HepG2 (cell line): ENCODE results near the gene RANBP3. TPM values are rescaled to one million over a fixed set of nuclear protein-coding genes. Genes with fewer than 3 reads are reported as not detected.

Source experiments
- ATAC-seq: fragments of 200-7000 bp; cut with Tn5 transposase; 3 replicates; pipeline ENCODE4 v1.9.1; 2020; ENCODE audit warnings: mild to moderate bottlenecking, moderate library complexity
- BruUV-seq: library from RNA; stranded (reverse); fragments of 400-500 nt; replicated peaks from 2 replicates; lab custom pipeline; 2021; lab: Mats Ljungman, UMichigan
- CTCF ChIA-PET: fragments of 300-600 bp; formaldehyde crosslinking; extraction: SDS; loops from one replicate; lab custom pipeline; 2021; ENCODE audit warnings: low total read pairs, inconsistent platforms, low intra/inter-chr PET ratio; lab: Yijun Ruan, JAX
- POLR2A ChIA-PET: fragments of 350-600 bp; sonication (Branson Sonifier 250); formaldehyde crosslinking; loops from one replicate; lab custom pipeline; 2020; ENCODE audit warnings: antibody characterized with exemption, inconsistent platforms; lab: Yijun Ruan, JAX
- DNase-seq: peaks from one replicate; pipeline ENCODE4 v3.0.0-alpha.2; 2015; ENCODE audit warnings: low spot score
- FAIRE-seq: peaks from 3 replicates; lab custom pipeline; 2011; peaks lifted over from hg19 to GRCh38; lab: Jason Lieb, UNC
- H2AFZ ChIP-seq: one replicate; pipeline ENCODE4 v1.6.1; 2011; ENCODE audit warnings: low read length, inconsistent platforms
- H3K27ac ChIP-seq: fragments of 300-600 bp; 3 replicates; pipeline ENCODE4 v1.8.0; 2011; ENCODE audit warnings: mixed run types, mild to moderate bottlenecking, mixed read lengths, low read length, inconsistent platforms; ENCODE audit not compliant: insufficient read depth; ENCODE audit errors: extremely low read length
- H3K27me3 ChIP-seq, 2 experiments: fragments of 200-600 bp in 1 of 2; 2 replicates in 1 of 2; 3 replicates in 1 of 2; pipeline versions ENCODE4 v1.6.0 to v1.8.0; 2011; ENCODE audit warnings: low read length in 2 of 2, mild to moderate bottlenecking in 2 of 2, moderate library complexity in 2 of 2, inconsistent platforms in 1 of 2; ENCODE audit not compliant: insufficient read depth in 2 of 2, control insufficient read depth in 1 of 2
- H3K36me3 ChIP-seq, 2 experiments: fragments of 200-600 bp in 1 of 2; replicated peaks in 1 of 2; 2 replicates in 1 of 2; 3 replicates in 1 of 2; pipeline versions ENCODE4 v1.5.1 to v1.8.0; 2011; ENCODE audit warnings: low read length in 2 of 2, inconsistent platforms in 1 of 2; ENCODE audit not compliant: insufficient read depth in 2 of 2, control insufficient read depth in 1 of 2
- H3K4me1 ChIP-seq: 2 replicates; pipeline ENCODE4 v1.5.1; 2012; ENCODE audit warnings: low read length, inconsistent platforms; ENCODE audit not compliant: insufficient read depth
- H3K4me2 ChIP-seq: 2 replicates; pipeline ENCODE4 v1.6.0; 2011; ENCODE audit warnings: low read depth, low read length, inconsistent platforms
- H3K4me3 ChIP-seq, 3 experiments: fragments of 200-600 bp in 1 of 3; sonication (generic), shearing (Covaris generic) in 1 of 3; replicated peaks in 1 of 3; 2 replicates each; pipeline ENCODE4 v1.5.1; 2011 to 2016; ENCODE audit warnings: low read length in 3 of 3, inconsistent platforms in 2 of 3, low read depth in 2 of 3, mild to moderate bottlenecking in 2 of 3, control low read depth in 1 of 3, mixed read lengths in 1 of 3; ENCODE audit not compliant: insufficient read depth in 1 of 3
- H3K79me2 ChIP-seq: one replicate; pipeline ENCODE4 v1.6.1; 2011; ENCODE audit warnings: low read length, inconsistent platforms; ENCODE audit not compliant: insufficient read depth
- H3K9ac ChIP-seq: 2 replicates; pipeline ENCODE4 v1.6.0; 2011; ENCODE audit warnings: mild to moderate bottlenecking, low read depth, low read length, inconsistent platforms; ENCODE audit not compliant: insufficient read depth
- H3K9me3 ChIP-seq: 2 replicates; pipeline ENCODE4 v1.5.1; 2012; ENCODE audit warnings: mild to moderate bottlenecking, low read length
- H4K20me1 ChIP-seq: 2 replicates; pipeline ENCODE4 v1.6.0; 2011; ENCODE audit warnings: inconsistent platforms, mild to moderate bottlenecking, low read length, moderate library complexity; ENCODE audit not compliant: insufficient read depth
- AGO2 ChIP-seq: fragments of 200-400 bp; formaldehyde crosslinking; optimal IDR thresholded peaks from 2 replicates; pipeline ENCODE3; 2017; ENCODE audit warnings: mild to moderate bottlenecking, low read depth, low read length, moderate library complexity
- BCL6 ChIP-seq: IDR thresholded peaks from 2 replicates; pipeline ENCODE4 v1.6.1; 2016; ENCODE audit warnings: missing genetic modification reagents, missing compliant biosample characterization
- ELF3 ChIP-seq: IDR thresholded peaks from 2 replicates; pipeline ENCODE4 v1.6.1; 2016; ENCODE audit warnings: missing genetic modification reagents, missing compliant biosample characterization
- FOXA1 ChIP-seq, 2 experiments: fragments of 450-650 bp in 1 of 2; sonication (generic) in 1 of 2; formaldehyde crosslinking in 1 of 2; IDR thresholded peaks; 2 replicates each; pipeline versions ENCODE4 v1.4.0 to v1.6.1; 2016 to 2020; ENCODE audit warnings: missing genetic modification reagents in 1 of 2
- GPN1 ChIP-seq: sonication (generic); formaldehyde crosslinking; IDR thresholded peaks from 2 replicates; pipeline ENCODE4 v1.5.1; 2020; ENCODE audit warnings: missing genetic modification reagents, borderline replicate concordance
- MIER2 ChIP-seq: IDR thresholded peaks from 2 replicates; pipeline ENCODE4 v1.6.1; 2016; ENCODE audit warnings: missing biosample characterization, missing genetic modification reagents
- NR2F6 ChIP-seq, 2 experiments: IDR thresholded peaks; 2 replicates each; pipeline ENCODE4 v1.6.1; 2016; ENCODE audit warnings: antibody characterized with exemption in 1 of 2, mild to moderate bottlenecking in 1 of 2
- PAX8 ChIP-seq: sonication (generic); formaldehyde crosslinking; IDR thresholded peaks from 2 replicates; pipeline ENCODE4 v1.8.0; 2022; ENCODE audit warnings: mild to moderate bottlenecking, missing genetic modification reagents, borderline replicate concordance
- PRDM4 ChIP-seq: sonication (generic); formaldehyde crosslinking; IDR thresholded peaks from 2 replicates; pipeline ENCODE4 v1.9.0; 2021; ENCODE audit warnings: missing genetic modification reagents, borderline replicate concordance
- SMARCC2 ChIP-seq: fragments of 450-650 bp; IDR thresholded peaks from 2 replicates; pipeline ENCODE4 v1.6.1; 2017; ENCODE audit warnings: antibody characterized with exemption, mild to moderate bottlenecking
- SNAPC5 ChIP-seq: sonication (generic); formaldehyde crosslinking; IDR thresholded peaks from 2 replicates; pipeline ENCODE4 v1.8.1; 2023; ENCODE audit warnings: mild to moderate bottlenecking, missing genetic modification reagents, borderline replicate concordance
- STAT5B ChIP-seq: sonication (generic); formaldehyde crosslinking; IDR thresholded peaks from 2 replicates; pipeline ENCODE4 v1.4.0; 2020; ENCODE audit warnings: missing genetic modification reagents
- ZNF512B ChIP-seq: sonication (generic); formaldehyde crosslinking; IDR thresholded peaks from 2 replicates; pipeline ENCODE4 v1.5.1; 2020; ENCODE audit warnings: missing genetic modification reagents, mild to moderate bottlenecking, borderline replicate concordance
- ZNF768 ChIP-seq: sonication (generic); formaldehyde crosslinking; IDR thresholded peaks from 2 replicates; pipeline ENCODE4 v1.4.0; 2020; ENCODE audit warnings: missing genetic modification reagents
- WGBS: methylation state at CpG from one replicate; pipeline ENCODE4 v1.1.6; 2017; ENCODE audit warnings: low lambda C conversion rate; 5-methylcytosine and 5-hydroxymethylcytosine counted together
- in situ Hi-C: cut with HindIII; loops from 2 replicates; pipeline ENCODE4 v1.10.0; 2017; ENCODE audit warnings: low pct_unique_long_range_greater_than_20kb; ENCODE audit not compliant: extremely low pct_ligation_motif_present
- intact Hi-C: fragments of 100-400 bp; cut with micrococcal nuclease; formaldehyde crosslinking; loops from one replicate; pipeline ENCODE4 v1.10.0; 2022; ENCODE audit not compliant: unreplicated experiment
- polyA plus RNA-seq, 8 experiments: library from polyadenylated mRNA; depleted of rRNA in 3 of 8; stranded (reverse) in 7 of 8; unstranded in 1 of 8; fragments of >200 nt; fragmentation: Illumina TruSeq in 4 of 8; extraction: Trizol in 4 of 8; gene quantifications; 2 replicates each; pipeline versions ENCODE4 v1.2.1 to v1.2.3, GENCODE V29; 2011 to 2016; ENCODE audit warnings: low read depth in 4 of 8, missing spikeins in 1 of 8, mixed read lengths in 1 of 8; ENCODE audit not compliant: insufficient read depth in 1 of 8
- total RNA-seq, 5 experiments: library from RNA; depleted of rRNA; stranded (reverse); fragments of >200 nt; fragmentation: Illumina TruSeq; extraction: Trizol; gene quantifications; 2 replicates each; pipeline ENCODE4 v1.2.3, GENCODE V29; 2016; ENCODE audit warnings: low read depth in 1 of 5

Gene RANBP3
- total and polyA plus RNA-seq, 2 of the 13 experiments (the other 11 are each of a cell fraction or from before 2014, with no cell fraction given) = 39.5 to 149 TPM

- FAIRE-seq = no peak
Observed at GRCh38 chr19:5940260-5941208, 37.4 kb downstream of the RANBP3 start.

DNA sequence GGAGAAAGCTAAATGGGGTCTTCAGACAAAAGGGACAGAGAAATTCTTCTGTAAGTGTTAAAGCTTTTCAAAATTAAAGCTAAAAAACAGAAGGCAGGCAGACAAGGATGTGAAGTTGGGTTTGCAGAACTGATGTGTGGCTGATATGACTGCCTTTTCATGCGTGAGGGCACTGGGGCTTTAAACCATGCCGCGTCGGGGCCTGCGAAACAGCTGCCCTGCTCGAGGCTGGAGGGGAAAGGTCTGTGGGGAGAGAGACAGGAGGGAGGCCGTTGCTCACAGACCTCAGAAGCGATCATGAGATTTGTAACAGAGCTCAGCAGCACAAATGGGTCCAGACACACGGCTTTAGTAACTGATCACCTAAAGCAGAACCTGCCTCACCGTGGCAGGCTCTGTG, 40.4 kb downstream of the RANBP3 start:
- in situ Hi-C loops = no loop called here
- POLR2A ChIA-PET = no interaction called here
- intact Hi-C loops = no loop called here
- FAIRE-seq = no peak
- Histone ChIP-seq H3K9me3 (no peaks in the 10 kb centered on the region), H3K9ac (no peak overlapping the region), H3K4me2 (no peak overlapping the region), H2AFZ (no peak overlapping the region), H3K27ac (no peak overlapping the region), H3K79me2 (peaks cover 58% of the 10 kb centered on the region), H3K36me3 (peaks cover 52 to 87% of the 10 kb centered on the region in 2 experiments), H3K27me3 (no peaks in the 10 kb centered on the region), H4K20me1 (peaks cover 52% of the 10 kb centered on the region; the same call in 1 of the 2 replicates), H3K4me3 (no peak overlapping the region), H3K4me1 (peaks cover 7% of the 10 kb centered on the region)
- no peak for DNase-seq
- no peak for ATAC-seq
- no TSS peak for BruUV-seq
- WGBS = 86% methylated on average over 9 of the region's 10 CpGs
- CTCF ChIA-PET = no interaction called here
- TF ChIP-seq MIER2 (no peak), PAX8 (no peak), SMARCC2 (no peak), PRDM4 (CRISPR knock-in tag) (no peak), ZNF768 (no peak), STAT5B (CRISPR knock-in tag) (no peak), ZNF512B (CRISPR knock-in tag) (no peak)

More at GRCh38 chr19:5940260-5941208, 37.4 kb downstream of the RANBP3 start:
- H3K9ac ChIP-seq = 0 out of 2 replicates have a peak overlapping the region, but pooled peaks have one; percentile 15
- peaks cover 35 to 76% of the 10 kb centered on the region in 2 experiments for H3K36me3 ChIP-seq
- DNase-seq = no peak
- POLR2A ChIA-PET = no interaction called here
- TF ChIP-seq AGO2 (peak; percentile 57), ELF3 (no peak), GPN1 (CRISPR knock-in tag) (no peak), FOXA1 (IDR thresholded peaks at IDR 0.05) (no peak), FOXA1 (CRISPR knock-in tag; IDR thresholded peaks at IDR 0.05) (no peak), SNAPC5 (CRISPR knock-in tag) (no peak), BCL6 (CRISPR knock-in tag) (no peak), NR2F6 (IDR thresholded peaks at IDR 0.05) (no peak), NR2F6 (CRISPR knock-in tag; IDR thresholded peaks at IDR 0.05) (no peak)
- TF ChIP-seq, all 625 proteins: peak for 1
- no TSS peak for BruUV-seq
- 93% methylated on average over 19 of the region's 21 CpGs for WGBS
- peaks cover 75% of the 10 kb centered on the region for H3K79me2 ChIP-seq
- H2AFZ ChIP-seq = no peak overlapping the region
- peaks cover 57% of the 10 kb centered on the region; the same call in 1 of the 2 replicates for H4K20me1 ChIP-seq
- no peak overlapping the region for H3K4me2 ChIP-seq
- H3K27me3 ChIP-seq = no peaks in the 10 kb centered on the region
- ATAC-seq = no peak
- peaks cover 11% of the 10 kb centered on the region for H3K4me1 ChIP-seq
- no peak overlapping the region for H3K27ac ChIP-seq
- no peak overlapping the region for H3K4me3 ChIP-seq
- in situ Hi-C loops = no loop called here
- CTCF ChIA-PET = no interaction called here
- intact Hi-C loops = no loop called here
- no peaks in the 10 kb centered on the region for H3K9me3 ChIP-seq
